H9 (cell line): ENCODE data around the gene CAMK1G. TPM values are rescaled to one million over a fixed set of nuclear protein-coding genes. Genes with fewer than 3 reads are reported as not detected.

Experiments used
- DNase-seq: peaks from one replicate; pipeline ENCODE4 v3.0.0-alpha.2; 2017
- H2AFZ ChIP-seq: one replicate; pipeline ENCODE4 v1.6.1; 2013; ENCODE audit warnings: mild to moderate bottlenecking, low read length, control low read depth, moderate library complexity
- H2AK5ac ChIP-seq: 2 replicates; pipeline ENCODE4 v1.6.1; 2013; ENCODE audit warnings: low read length, control low read depth, mixed read lengths; ENCODE audit not compliant: insufficient read length
- H2BK120ac ChIP-seq: one replicate; pipeline ENCODE4 v1.6.1; 2013; ENCODE audit warnings: low read depth, mild to moderate bottlenecking, low read length, control low read depth, inconsistent platforms; ENCODE audit not compliant: poor library complexity, severe bottlenecking
- H2BK12ac ChIP-seq: 2 replicates; pipeline ENCODE4 v1.6.1; 2013; ENCODE audit warnings: low read length, control low read depth, mixed read lengths, low read depth; ENCODE audit not compliant: insufficient read length
- H2BK15ac ChIP-seq: 2 replicates; pipeline ENCODE4 v1.6.1; 2013; ENCODE audit warnings: low read depth, low read length, control low read depth
- H2BK20ac ChIP-seq: one replicate; pipeline ENCODE4 v1.6.1; 2013; ENCODE audit warnings: low read depth, mild to moderate bottlenecking, low read length, control low read depth, inconsistent platforms; ENCODE audit not compliant: poor library complexity, severe bottlenecking
- H2BK5ac ChIP-seq: 2 replicates; pipeline ENCODE4 v1.6.1; 2013; ENCODE audit warnings: low read length, control low read depth, mixed read lengths; ENCODE audit not compliant: insufficient read length
- H3K14ac ChIP-seq: 2 replicates; pipeline ENCODE4 v1.6.1; 2013; ENCODE audit warnings: low read length, control low read depth; ENCODE audit not compliant: insufficient read depth
- H3K18ac ChIP-seq: 2 replicates; pipeline ENCODE4 v1.6.1; 2013; ENCODE audit warnings: low read depth, mild to moderate bottlenecking, mixed read lengths, low read length, control low read depth; ENCODE audit not compliant: insufficient read length
- H3K23ac ChIP-seq: 2 replicates; pipeline ENCODE4 v1.6.1; 2013; ENCODE audit warnings: low read length, control low read depth, mixed read lengths, low read depth; ENCODE audit not compliant: insufficient read length
- H3K23me2 ChIP-seq: 2 replicates; pipeline ENCODE4 v1.6.1; 2013; ENCODE audit warnings: low read depth, mild to moderate bottlenecking, mixed read lengths, low read length, control low read depth; ENCODE audit not compliant: insufficient read length, poor library complexity, severe bottlenecking
- H3K27ac ChIP-seq: 2 replicates; pipeline ENCODE4 v1.5.1; 2013; ENCODE audit warnings: low read length, control low read depth, mixed read lengths, low read depth; ENCODE audit not compliant: insufficient read length
- H3K27me3 ChIP-seq: 2 replicates; pipeline ENCODE4 v1.6.1; 2013; ENCODE audit warnings: low read length, control low read depth, inconsistent platforms; ENCODE audit not compliant: insufficient read depth
- H3K4ac ChIP-seq: 2 replicates; pipeline ENCODE4 v1.6.1; 2013; ENCODE audit warnings: low read depth, mild to moderate bottlenecking, control low read depth, inconsistent platforms, low read length, moderate library complexity
- H3K4me1 ChIP-seq: 2 replicates; pipeline ENCODE4 v1.6.1; 2013; ENCODE audit warnings: low read length, control low read depth, inconsistent platforms; ENCODE audit not compliant: insufficient read depth
- H3K4me2 ChIP-seq: 2 replicates; pipeline ENCODE4 v1.6.1; 2013; ENCODE audit warnings: low read length, control low read depth, mixed read lengths; ENCODE audit not compliant: insufficient read length, insufficient read depth
- H3K56ac ChIP-seq: 2 replicates; pipeline ENCODE4 v1.6.1; 2013; ENCODE audit warnings: low read depth, mild to moderate bottlenecking, mixed read lengths, low read length, control low read depth; ENCODE audit not compliant: insufficient read length
- H3K79me1 ChIP-seq: 2 replicates; pipeline ENCODE4 v1.6.1; 2013; ENCODE audit warnings: low read depth, mild to moderate bottlenecking, moderate library complexity, low read length, control low read depth, inconsistent platforms; ENCODE audit not compliant: insufficient read depth, poor library complexity, severe bottlenecking
- H3K79me2 ChIP-seq: 2 replicates; pipeline ENCODE4 v1.6.1; 2013; ENCODE audit warnings: low read length, control low read depth, inconsistent platforms; ENCODE audit not compliant: insufficient read depth
- H3K9ac ChIP-seq: 2 replicates; pipeline ENCODE4 v1.6.1; 2013; ENCODE audit warnings: low read length, control low read depth, mixed read lengths; ENCODE audit not compliant: insufficient read length; ENCODE audit errors: extremely low read depth
- H3K9me3 ChIP-seq: one replicate; pipeline ENCODE4 v1.6.1; 2013; ENCODE audit warnings: low read depth, low read length, inconsistent platforms; ENCODE audit not compliant: control insufficient read depth
- H3T11ph ChIP-seq: one replicate; pipeline ENCODE4 v1.6.1; 2013; ENCODE audit warnings: mild to moderate bottlenecking, low read length, control low read depth, inconsistent platforms
- H4K20me1 ChIP-seq: one replicate; pipeline ENCODE4 v1.6.1; 2013; ENCODE audit not compliant: control insufficient read depth, insufficient read length, insufficient read depth
- H4K5ac ChIP-seq: 2 replicates; pipeline ENCODE4 v1.6.1; 2013; ENCODE audit warnings: low read depth, mild to moderate bottlenecking, mixed read lengths, low read length, control low read depth; ENCODE audit not compliant: insufficient read length
- H4K8ac ChIP-seq: replicated peaks from 2 replicates; pipeline ENCODE4 v1.6.1; 2013; ENCODE audit warnings: low read length, control low read depth, mixed read lengths, low read depth; ENCODE audit not compliant: insufficient read length
- H4K91ac ChIP-seq: 2 replicates; pipeline ENCODE4 v1.6.1; 2013; ENCODE audit warnings: low read depth, mild to moderate bottlenecking, moderate library complexity, mixed read lengths, low read length, control low read depth; ENCODE audit not compliant: insufficient read length
- H3K27ac Mint-ChIP-seq, 3 experiments: 2 replicates in 2 of 3; 3 replicates in 1 of 3; pipeline ENCODE4 v1.8.0; 2020 to 2021; ENCODE audit warnings: mixed read lengths in 3 of 3, mild to moderate bottlenecking in 1 of 3, moderate library complexity in 1 of 3
- H3K27me3 Mint-ChIP-seq: 2 replicates; pipeline ENCODE4 v1.8.0; 2021; ENCODE audit warnings: low read depth, mild to moderate bottlenecking, moderate library complexity, mixed read lengths
- H3K36me3 Mint-ChIP-seq, 3 experiments: 2 replicates in 2 of 3; 3 replicates in 1 of 3; pipeline ENCODE4 v1.8.0; 2020 to 2021; ENCODE audit warnings: low read depth in 3 of 3, mixed read lengths in 3 of 3; ENCODE audit not compliant: insufficient read depth in 1 of 3
- H3K4me1 Mint-ChIP-seq, 2 experiments: 2 replicates each; pipeline ENCODE4 v1.8.0; 2020; ENCODE audit warnings: mixed read lengths in 2 of 2
- H3K4me3 Mint-ChIP-seq, 2 experiments: 2 replicates in 1 of 2; 3 replicates in 1 of 2; pipeline ENCODE4 v1.8.0; 2020 to 2021; ENCODE audit warnings: mild to moderate bottlenecking in 2 of 2, mixed read lengths in 2 of 2, moderate library complexity in 1 of 2
- H3K9me3 Mint-ChIP-seq, 2 experiments: 2 replicates in 1 of 2; 3 replicates in 1 of 2; pipeline ENCODE4 v1.8.0; 2020; ENCODE audit warnings: mild to moderate bottlenecking in 2 of 2, mixed read lengths in 2 of 2, moderate library complexity in 1 of 2
- CTCF ChIP-seq: fragments of 200-600 bp; sonication (generic); conservative IDR thresholded peaks from 3 replicates; pipeline ENCODE4 v1.8.0; 2021; ENCODE audit warnings: antibody characterized with exemption, mild to moderate bottlenecking
- WGBS: extraction: QIAGEN DNeasy Blood & Tissue Kit; methylation state at CpG from one replicate; pipeline ENCODE4 v1.1.7; 2013; ENCODE audit warnings: missing lambda C conversion rate, low lambda C conversion rate, mixed read lengths; ENCODE audit not compliant: insufficient read length; ENCODE audit errors: extremely low coverage; 5-methylcytosine and 5-hydroxymethylcytosine counted together
- total RNA-seq: library from RNA; stranded (reverse); gene quantifications from 2 replicates; pipeline ENCODE4 v1.2.1, GENCODE V29; 2021

The CAMK1G gene
- total RNA-seq, 1 experiment from 2014 or later = 0.28 TPM

DNA sequence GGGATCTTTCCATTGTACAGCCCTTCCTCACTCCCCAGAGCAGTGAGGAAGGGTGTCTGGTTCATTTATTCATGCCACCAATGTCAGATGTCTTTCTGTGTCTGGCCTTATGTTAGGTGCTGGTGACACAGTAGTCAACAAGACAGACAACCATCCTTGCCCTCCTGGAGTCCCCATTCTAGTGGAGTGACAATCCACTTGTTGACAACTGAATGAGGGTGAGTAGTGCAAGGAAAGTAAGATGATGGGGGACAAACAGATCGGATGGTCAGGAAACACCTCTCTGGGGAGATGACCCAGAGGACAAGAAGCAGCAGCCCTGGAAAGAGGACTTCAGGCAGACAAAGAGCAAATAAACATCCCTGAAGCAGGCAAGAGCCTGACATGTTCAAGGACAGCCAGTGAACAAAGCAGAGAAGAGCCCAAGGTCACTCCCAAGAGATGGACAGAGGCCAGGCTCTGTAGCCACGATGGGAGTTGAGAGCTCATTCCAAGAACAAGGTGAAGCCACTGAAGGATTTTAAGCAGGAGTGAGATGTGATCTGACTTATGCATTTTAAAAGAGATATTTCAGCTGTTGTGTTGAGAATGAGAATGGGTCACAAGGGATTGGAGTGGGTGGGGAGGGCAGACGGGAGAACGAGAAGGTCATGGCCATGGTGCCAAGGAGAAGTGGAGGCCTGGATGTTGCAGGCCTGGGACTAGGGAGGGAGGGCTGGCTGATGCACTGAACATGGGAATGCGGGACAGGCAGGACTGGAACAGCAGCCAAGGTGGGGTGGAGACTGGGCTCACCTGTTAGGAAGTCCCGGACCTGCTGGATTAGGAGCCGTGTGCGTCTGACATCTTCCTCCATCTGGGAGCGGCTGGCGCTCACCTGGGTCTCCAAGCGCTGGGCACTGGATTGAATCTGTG lies 38.5 kb downstream of the CAMK1G start:
- Mint-ChIP-seq H3K27me3 (peaks cover 9% of the 10 kb centered on the region), H3K4me3 (no peak overlapping the region), H3K27ac (no peak overlapping the region; a peak in 1 of 7 replicates)

More for the DNA sequence above, 38.5 kb downstream of the CAMK1G start:
- Histone ChIP-seq H3K23ac (no peak overlapping the region), H4K91ac (no peak overlapping the region), H4K20me1 (no peaks in the 10 kb centered on the region), H3T11ph (no peak overlapping the region), H2AK5ac (no peak overlapping the region), H2BK15ac (no peak overlapping the region), H3K79me2 (no peaks in the 10 kb centered on the region), H3K79me1 (no peaks in the 10 kb centered on the region), H3K4me2 (no peak overlapping the region), H3K27ac (no peak overlapping the region), H3K9ac (no peak overlapping the region), H3K9me3 (no peaks in the 10 kb centered on the region), H2BK120ac (no peak overlapping the region), H2BK20ac (no peak overlapping the region), H2AFZ (no peak overlapping the region), H4K8ac (no peak overlapping the region), H3K14ac (no peak overlapping the region), H3K56ac (no peak overlapping the region), H4K5ac (no peak overlapping the region), H3K18ac (no peak overlapping the region), H3K4me1 (no peaks in the 10 kb centered on the region; the same call in 1 of the 2 replicates), H2BK5ac (no peak overlapping the region), H3K23me2 (no peaks in the 10 kb centered on the region), H2BK12ac (no peak overlapping the region), H3K4ac (no peak overlapping the region), H3K27me3 (no peaks in the 10 kb centered on the region)
- Mint-ChIP-seq H3K36me3 (no peaks in the 10 kb centered on the region; a peak in 1 of 7 replicates), H3K9me3 (no peaks in the 10 kb centered on the region), H3K4me1 (peaks cover 10 to 13% of the 10 kb centered on the region in 2 experiments)
- no CpG with 5 or more reads among the region's 11 CpGs for WGBS
- TF ChIP-seq CTCF = no peak
- DNase-seq = no peak
